Liver (tissue), 9 donors: Measurements from ENCODE around the gene PLXDC2. TPM values are rescaled to one million over a fixed set of nuclear protein-coding genes. Genes with fewer than 3 reads are reported as not detected.

ENCODE experiments used
- DNase-seq: peaks from one replicate; pipeline ENCODE4 v3.0.0-alpha.2; 2017; ENCODE audit warnings: low spot score
- H3K27ac ChIP-seq, 2 donors: one replicate each; pipeline ENCODE4 v1.7.0; 2013; ENCODE audit warnings: inconsistent platforms in 2 of 2, low read length in 2 of 2, control low read depth in 1 of 2, low read depth in 1 of 2, mild to moderate bottlenecking in 1 of 2
- H3K27me3 ChIP-seq, 4 donors: one replicate each; pipeline versions ENCODE4 v1.6.1 to v1.7.0; 2013; ENCODE audit warnings: low read length in 3 of 4, inconsistent platforms in 1 of 4, mild to moderate bottlenecking in 1 of 4, moderate library complexity in 1 of 4; ENCODE audit not compliant: control insufficient read depth in 4 of 4, insufficient read depth in 4 of 4
- H3K36me3 ChIP-seq, 4 donors: one replicate each; pipeline versions ENCODE4 v1.6.1 to v1.7.0; 2013; ENCODE audit warnings: low read length in 3 of 4, mild to moderate bottlenecking in 3 of 4, low read depth in 1 of 4, moderate library complexity in 1 of 4; ENCODE audit not compliant: control insufficient read depth in 4 of 4, insufficient read depth in 3 of 4
- H3K4me1 ChIP-seq, 4 donors: one replicate each; pipeline versions ENCODE4 v1.6.1 to v1.7.0; 2013; ENCODE audit warnings: low read length in 3 of 4, mild to moderate bottlenecking in 3 of 4, moderate library complexity in 1 of 4; ENCODE audit not compliant: control insufficient read depth in 4 of 4, insufficient read depth in 4 of 4
- H3K4me3 ChIP-seq, 3 donors: one replicate each; pipeline versions ENCODE4 v1.6.1 to v1.7.0; 2013; ENCODE audit warnings: low read length in 3 of 3, control low read depth in 1 of 3, low read depth in 1 of 3, mild to moderate bottlenecking in 1 of 3
- H3K9ac ChIP-seq, 2 donors: one replicate each; pipeline ENCODE4 v1.7.0; 2013; ENCODE audit warnings: low read length in 2 of 2, mild to moderate bottlenecking in 2 of 2, moderate library complexity in 2 of 2, control low read depth in 1 of 2, low read depth in 1 of 2
- H3K9me3 ChIP-seq, 4 donors: one replicate each; pipeline versions ENCODE4 v1.6.1 to v1.7.0; 2013; ENCODE audit warnings: low read length in 3 of 4; ENCODE audit not compliant: control insufficient read depth in 4 of 4
- EGR1 ChIP-seq, 2 donors: IDR thresholded peaks; 2 replicates each; pipeline ENCODE4 v1.6.1; 2016 to 2018; ENCODE audit warnings: antibody characterized with exemption in 2 of 2, low read depth in 2 of 2
- FOXA2 ChIP-seq: IDR thresholded peaks from 2 replicates; pipeline ENCODE4 v1.6.1; 2016; ENCODE audit warnings: antibody characterized with exemption
- GABPA ChIP-seq, 2 donors: IDR thresholded peaks in 1 of 2; conservative IDR thresholded peaks in 1 of 2; 2 replicates each; pipeline ENCODE4 v1.6.1; 2016; ENCODE audit warnings: antibody characterized with exemption in 2 of 2, mild to moderate bottlenecking in 1 of 2, moderate library complexity in 1 of 2
- HNF4A ChIP-seq, 2 donors: conservative IDR thresholded peaks; 2 replicates each; pipeline ENCODE4 v1.6.1; 2016; ENCODE audit warnings: antibody characterized with exemption in 2 of 2, mild to moderate bottlenecking in 2 of 2
- HNF4G ChIP-seq: IDR thresholded peaks from 2 replicates; pipeline ENCODE4 v1.6.1; 2016; ENCODE audit warnings: antibody characterized with exemption
- JUND ChIP-seq, 2 donors: IDR thresholded peaks; 2 replicates each; pipeline ENCODE4 v1.6.1; 2016; ENCODE audit warnings: antibody characterized with exemption in 2 of 2
- NR2F2 ChIP-seq: IDR thresholded peaks from 2 replicates; pipeline ENCODE4 v1.6.1; 2016; ENCODE audit warnings: antibody characterized with exemption
- RAD21 ChIP-seq, 2 donors: IDR thresholded peaks; 2 replicates each; pipeline ENCODE4 v1.6.1; 2016; ENCODE audit warnings: antibody characterized with exemption in 2 of 2, mild to moderate bottlenecking in 2 of 2
- REST ChIP-seq: IDR thresholded peaks from 2 replicates; pipeline ENCODE4 v1.6.1; 2016; ENCODE audit warnings: antibody characterized with exemption, mild to moderate bottlenecking
- RXRA ChIP-seq, 2 donors: IDR thresholded peaks; 2 replicates each; pipeline ENCODE4 v1.6.1; 2017 to 2018; ENCODE audit warnings: antibody characterized with exemption in 2 of 2, mild to moderate bottlenecking in 1 of 2
- SP1 ChIP-seq: IDR thresholded peaks from 2 replicates; pipeline ENCODE4 v1.6.1; 2018; ENCODE audit warnings: antibody characterized with exemption, mild to moderate bottlenecking
- TAF1 ChIP-seq: conservative IDR thresholded peaks from 2 replicates; pipeline ENCODE4 v1.6.1; 2016; ENCODE audit warnings: antibody characterized with exemption, mild to moderate bottlenecking
- YY1 ChIP-seq: IDR thresholded peaks from 2 replicates; pipeline ENCODE4 v1.6.1; 2016; ENCODE audit warnings: antibody characterized with exemption, mild to moderate bottlenecking
- ZBTB33 ChIP-seq: IDR thresholded peaks from 2 replicates; pipeline ENCODE4 v1.6.1; 2016; ENCODE audit warnings: antibody characterized with exemption
- WGBS: extraction: QIAGEN DNeasy Blood & Tissue Kit; methylation state at CpG from one replicate; pipeline ENCODE4 v1.1.7; 2013; 5-methylcytosine and 5-hydroxymethylcytosine counted together
- polyA plus RNA-seq, 2 donors: library from polyadenylated mRNA; stranded (reverse) in 1 of 2; unstranded in 1 of 2; fragments of 200-250 nt in 1 of 2; fragments of >200 nt in 1 of 2; fragmentation: Nextera tagmentation in 1 of 2; extraction: Ambion mirVana in 1 of 2; gene quantifications; one replicate each; pipeline versions ENCODE4 v1.2.1 to v1.2.3, GENCODE V29; 2013 to 2015
- total RNA-seq, 2 donors: library from RNA; depleted of rRNA; stranded (reverse); fragments of >200 nt; gene quantifications; one replicate each; pipeline ENCODE4 v1.2.3, GENCODE V29; 2014
- TF ChIP-seq, protein P1 (sequence below): IDR thresholded peaks from 2 replicates; pipeline ENCODE4 v1.6.1; 2016; ENCODE audit warnings: antibody characterized with exemption
- TF ChIP-seq, protein P2 (sequence below): IDR thresholded peaks from 2 replicates; pipeline ENCODE4 v1.6.1; 2016; ENCODE audit warnings: antibody characterized with exemption
- donor health status: healthy.
- donor health status: healthy.
- donor health status: healthy.
- donor health status: healthy.
- donor health status: healthy.

Gene PLXDC2
- total and polyA plus RNA-seq, 4 donors, result 1.4 to 5.1 (median 2.4) TPM

GRCh38 chr10:19789607-19790006 is 26.6 kb upstream of the PLXDC2 start:
- no peak overlapping the region for H3K4me3 ChIP-seq
- no peaks in the 10 kb centered on the region for H3K4me1 ChIP-seq
- H3K9me3 ChIP-seq, result no peaks in the 10 kb centered on the region
- no peaks in the 10 kb centered on the region for H3K27me3 ChIP-seq
- H3K36me3 ChIP-seq, result no peaks in the 10 kb centered on the region
- WGBS, result 85% methylated on average over 5 of the region's 5 CpGs
- H3K27ac ChIP-seq, result no peak overlapping the region
- no peak for DNase-seq
- TF ChIP-seq JUND (IDR thresholded peaks at IDR 0.05), result no peak
- no peak for TF ChIP-seq REST
- no peak for TF ChIP-seq HNF4A (conservative IDR thresholded peaks at IDR 0.05)
- no peak for TF ChIP-seq YY1
- TF ChIP-seq TAF1, result no peak
- TF ChIP-seq NR2F2, result no peak
- TF ChIP-seq EGR1 (IDR thresholded peaks at IDR 0.05; ENCODE audit: low read depth in 2 of 2), result no peak
- no peak for TF ChIP-seq FOXA2
- TF ChIP-seq, protein P1, sequence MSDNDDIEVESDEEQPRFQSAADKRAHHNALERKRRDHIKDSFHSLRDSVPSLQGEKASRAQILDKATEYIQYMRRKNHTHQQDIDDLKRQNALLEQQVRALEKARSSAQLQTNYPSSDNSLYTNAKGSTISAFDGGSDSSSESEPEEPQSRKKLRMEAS, result no peak
- no peak for TF ChIP-seq RXRA (IDR thresholded peaks at IDR 0.05)
- TF ChIP-seq, protein P2, sequence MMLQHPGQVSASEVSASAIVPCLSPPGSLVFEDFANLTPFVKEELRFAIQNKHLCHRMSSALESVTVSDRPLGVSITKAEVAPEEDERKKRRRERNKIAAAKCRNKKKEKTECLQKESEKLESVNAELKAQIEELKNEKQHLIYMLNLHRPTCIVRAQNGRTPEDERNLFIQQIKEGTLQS, result no peak
- no peak overlapping the region for H3K9ac ChIP-seq

- H3K9me3 ChIP-seq, result no peaks in the 10 kb centered on the region
- no peak for DNase-seq
- no peaks in the 10 kb centered on the region for H3K27me3 ChIP-seq
- H3K27ac ChIP-seq, result no peak overlapping the region
- TF ChIP-seq ZBTB33 (no peak), SP1 (no peak), JUND (IDR thresholded peaks at IDR 0.05) (no peak), HNF4A (conservative IDR thresholded peaks at IDR 0.05) (no peak), YY1 (no peak), HNF4G (no peak), GABPA (IDR thresholded peaks at IDR 0.05 in 1 of 2, conservative IDR thresholded peaks at IDR 0.05 in 1 of 2) (no peak), TAF1 (no peak), FOXA2 (no peak), EGR1 (IDR thresholded peaks at IDR 0.05; ENCODE audit: low read depth in 2 of 2) (no peak), RAD21 (IDR thresholded peaks at IDR 0.05) (no peak)
- TF ChIP-seq, protein P2, result no peak
- TF ChIP-seq, protein P1, result no peak
- no peak overlapping the region for H3K9ac ChIP-seq
- H3K4me3 ChIP-seq, result no peak overlapping the region
- H3K4me1 ChIP-seq, result no peaks in the 10 kb centered on the region
- H3K36me3 ChIP-seq, result no peaks in the 10 kb centered on the region
- WGBS, result 79% methylated on average over 2 of the region's 2 CpGs
Observed at GRCh38 chr10:19791032-19791431, 25.2 kb upstream of the PLXDC2 start.
